NCI-H146 treated with DMSO at 0.1 percent for 48 hours (cell line): ENCODE measurements around the gene WIPF3.

Source experiments
- DNase-seq: peaks from one replicate; lab custom pipeline; 2025; ENCODE audit not compliant: unreplicated experiment; lab: John Stamatoyannopoulos, UW

Gene WIPF3

GRCh38 chr7:29808075-29808801 lies 1.9 kb downstream of the WIPF3 start:
- DNase-seq: no peak

- no peak for DNase-seq
These were observed 3.3 kb downstream of the WIPF3 start for GRCh38 chr7:29809533-29810155.

GRCh38 chr7:29810297-29810696 lies 4.0 kb downstream of the WIPF3 start:
- no peak for DNase-seq

- DNase-seq: no peak
These were observed 4.6 kb downstream of the WIPF3 start for GRCh38 chr7:29810813-29811482.

GRCh38 chr7:29811586-29811985 lies 5.3 kb downstream of the WIPF3 start:
- DNase-seq: no peak

- no peak for DNase-seq
These were observed 6.0 kb downstream of the WIPF3 start for GRCh38 chr7:29812185-29812876.

- DNase-seq: no peak
These were observed 9.1 kb downstream of the WIPF3 start for GRCh38 chr7:29815181-29816105.

- no peak for DNase-seq
These were observed 12.0 kb downstream of the WIPF3 start for GRCh38 chr7:29818308-29818707.

GRCh38 chr7:29825775-29826529 lies 19.6 kb downstream of the WIPF3 start:
- no peak for DNase-seq

GRCh38 chr7:29826530-29826822 lies 20.2 kb downstream of the WIPF3 start:
- DNase-seq: no peak

GRCh38 chr7:29826904-29827303 lies 20.6 kb downstream of the WIPF3 start:
- DNase-seq: no peak

- no peak for DNase-seq
These were observed 25.4 kb downstream of the WIPF3 start for GRCh38 chr7:29831705-29832104.

- no peak for DNase-seq
These were observed 27.6 kb downstream of the WIPF3 start for GRCh38 chr7:29833929-29834328.

GRCh38 chr7:29835718-29836117 lies 29.4 kb downstream of the WIPF3 start:
- no peak for DNase-seq

GRCh38 chr7:29839302-29839701 lies 33.0 kb downstream of the WIPF3 start:
- DNase-seq: no peak

- no peak for DNase-seq
These were observed 33.6 kb downstream of the WIPF3 start for GRCh38 chr7:29839921-29840320.

GRCh38 chr7:29840701-29841100 lies 34.4 kb downstream of the WIPF3 start:
- no peak for DNase-seq

GRCh38 chr7:29841926-29842701 lies 35.8 kb downstream of the WIPF3 start:
- no peak for DNase-seq

GRCh38 chr7:29843093-29843492 lies 36.8 kb downstream of the WIPF3 start:
- peak; percentile 57 for DNase-seq
